Left ventricle myocardium superior (tissue), 1 donor: ENCODE results near the gene WNT11. TPM values are rescaled to one million over a fixed set of nuclear protein-coding genes. Genes with fewer than 3 reads are reported as not detected.

Experiments
- ATAC-seq: fragments of 200-7000 bp; cut with Tn5 transposase; one replicate; pipeline ENCODE4 v1.9.1; 2020; ENCODE audit warnings: mild to moderate bottlenecking, moderate library complexity
- DNase-seq: peaks from one replicate; pipeline ENCODE4 v3.0.0-alpha.2; 2020
- intact Hi-C: fragments of 100-400 bp; cut with micrococcal nuclease; formaldehyde crosslinking; loops from one replicate; pipeline ENCODE4 v1.11.0; 2022
- total RNA-seq: library from RNA; stranded (reverse); fragmentation: NEBNext Ultra II Directional; extraction: Animal tissue kit (Norgen Biotek cat#: 25700); gene quantifications from one replicate; pipeline ENCODE4 v1.2.1, GENCODE V29; 2021
- donor health status: DM: no; HTN: yes; CAD: no; lungs with severe emphysema.

Gene WNT11
- total RNA-seq, 1 donor from 2014 or later, result 15.2 TPM

DNA sequence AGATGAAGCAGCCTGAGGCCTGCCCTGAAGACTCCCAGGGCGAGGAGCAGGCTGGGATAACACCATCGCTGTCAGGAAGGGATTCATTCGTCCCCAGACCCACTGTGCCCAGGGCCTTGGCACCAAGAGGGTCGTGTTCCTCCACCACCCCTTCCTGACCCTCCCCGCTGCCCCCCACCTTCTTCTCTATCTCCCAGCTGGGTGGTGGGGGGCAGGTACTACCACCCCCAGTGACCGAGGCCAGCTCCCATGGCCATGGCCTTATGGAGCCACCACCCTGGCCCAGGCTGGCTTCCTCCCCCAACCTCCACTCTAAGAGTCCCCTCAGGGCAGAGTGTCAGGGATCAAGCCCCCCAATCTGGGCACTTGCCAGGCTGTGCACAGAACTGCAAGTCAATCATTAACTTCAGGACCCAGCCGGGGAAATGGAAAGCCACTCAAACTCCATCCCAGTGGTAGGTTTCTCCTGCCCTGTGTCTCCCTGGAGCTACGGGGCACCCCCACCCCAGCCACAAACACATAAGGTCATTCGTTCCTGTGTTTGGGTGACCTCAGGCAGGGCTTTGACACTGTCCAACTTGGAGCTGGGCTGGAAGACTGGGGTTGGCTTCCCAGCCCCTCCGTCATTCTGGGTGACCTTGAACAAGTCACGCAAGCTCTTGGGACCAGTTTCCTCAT is 33.3 kb upstream of the WNT11 start:
- DNase-seq, result peak; percentile 14
- intact Hi-C loops, result no loop called here
- ATAC-seq, result no peak

DNA sequence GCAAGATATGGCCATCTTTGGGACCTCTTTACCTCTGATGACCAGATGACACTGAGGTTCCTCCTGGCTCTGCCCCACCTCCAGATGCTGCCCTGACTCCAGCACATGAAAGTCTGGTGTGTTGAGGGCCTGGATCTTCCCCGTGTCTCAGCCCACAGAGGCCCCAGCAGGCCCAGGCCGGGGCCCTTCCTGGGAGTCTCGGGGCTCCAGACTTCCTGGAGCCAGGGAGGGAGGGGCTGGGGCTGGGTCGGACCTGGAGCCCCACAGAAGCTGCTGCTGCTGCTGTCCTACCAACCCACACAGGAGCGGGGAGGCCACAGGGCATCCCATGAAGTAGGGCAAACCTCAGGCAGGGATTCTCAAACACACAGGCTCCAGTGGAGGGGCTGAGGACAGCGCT is 32.2 kb upstream of the WNT11 start:
- no peak for DNase-seq
- intact Hi-C loops, result no loop called here
- ATAC-seq, result no peak

- ATAC-seq (no peak), DNase-seq (no peak)
- intact Hi-C loops, result no loop called here
These were observed 31.6 kb upstream of the WNT11 start for GRCh38 chr11:76237914-76238313.

- ATAC-seq (no peak), DNase-seq (no peak)
- intact Hi-C loops, result no loop called here
These were observed 30.8 kb upstream of the WNT11 start for GRCh38 chr11:76237000-76237649.

DNA sequence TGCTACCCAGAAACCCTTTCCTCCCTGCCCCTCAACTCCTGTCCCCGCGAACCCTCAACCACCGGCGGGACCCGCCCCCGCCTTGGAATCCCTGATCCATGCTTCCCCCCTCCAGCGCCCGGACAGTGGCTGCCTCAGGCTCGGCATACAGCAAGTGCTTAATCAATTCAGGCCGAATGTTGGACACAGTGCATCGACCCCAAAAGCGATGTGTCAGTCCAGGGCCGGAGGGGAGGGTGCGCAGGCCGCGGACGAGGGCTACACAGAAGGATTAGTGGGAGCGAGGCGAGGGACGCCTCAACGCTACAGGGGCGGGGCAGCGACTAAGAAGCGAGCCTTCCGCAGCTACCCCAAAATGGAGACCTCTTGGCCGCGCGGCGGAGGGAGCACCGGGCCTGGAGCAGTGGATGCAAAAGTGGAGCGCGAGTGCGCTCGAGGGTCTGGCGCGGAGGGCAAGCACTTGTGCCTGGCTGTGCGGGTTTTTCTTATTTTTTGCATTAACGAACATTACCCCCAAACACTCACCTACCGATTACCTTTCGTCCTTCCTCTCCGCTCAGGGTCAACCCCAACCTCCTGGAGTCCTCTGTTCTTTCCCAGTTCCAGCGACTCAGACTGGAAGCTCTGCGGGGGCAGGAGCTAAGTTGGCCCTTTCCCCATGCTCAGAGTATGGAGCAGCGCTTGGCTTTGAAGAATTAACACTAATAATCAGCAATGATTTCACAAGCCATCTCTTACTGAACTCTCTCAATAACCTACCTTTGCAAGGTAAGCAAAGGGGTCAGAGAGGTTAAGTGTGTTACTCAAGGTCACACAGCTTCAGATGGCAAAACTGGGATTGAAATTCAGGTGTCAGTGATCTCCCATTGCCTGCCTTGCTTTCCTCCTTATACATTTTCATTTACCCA is 30.0 kb upstream of the WNT11 start:
- peak; percentile 80 for DNase-seq
- peak; percentile 57 for ATAC-seq
- intact Hi-C loops, result no loop called here

- DNase-seq, result peak; percentile 89
- peak; percentile 88 for ATAC-seq
- intact Hi-C loops, result no loop called here
These were observed 29.2 kb upstream of the WNT11 start for GRCh38 chr11:76235233-76236091.

DNA sequence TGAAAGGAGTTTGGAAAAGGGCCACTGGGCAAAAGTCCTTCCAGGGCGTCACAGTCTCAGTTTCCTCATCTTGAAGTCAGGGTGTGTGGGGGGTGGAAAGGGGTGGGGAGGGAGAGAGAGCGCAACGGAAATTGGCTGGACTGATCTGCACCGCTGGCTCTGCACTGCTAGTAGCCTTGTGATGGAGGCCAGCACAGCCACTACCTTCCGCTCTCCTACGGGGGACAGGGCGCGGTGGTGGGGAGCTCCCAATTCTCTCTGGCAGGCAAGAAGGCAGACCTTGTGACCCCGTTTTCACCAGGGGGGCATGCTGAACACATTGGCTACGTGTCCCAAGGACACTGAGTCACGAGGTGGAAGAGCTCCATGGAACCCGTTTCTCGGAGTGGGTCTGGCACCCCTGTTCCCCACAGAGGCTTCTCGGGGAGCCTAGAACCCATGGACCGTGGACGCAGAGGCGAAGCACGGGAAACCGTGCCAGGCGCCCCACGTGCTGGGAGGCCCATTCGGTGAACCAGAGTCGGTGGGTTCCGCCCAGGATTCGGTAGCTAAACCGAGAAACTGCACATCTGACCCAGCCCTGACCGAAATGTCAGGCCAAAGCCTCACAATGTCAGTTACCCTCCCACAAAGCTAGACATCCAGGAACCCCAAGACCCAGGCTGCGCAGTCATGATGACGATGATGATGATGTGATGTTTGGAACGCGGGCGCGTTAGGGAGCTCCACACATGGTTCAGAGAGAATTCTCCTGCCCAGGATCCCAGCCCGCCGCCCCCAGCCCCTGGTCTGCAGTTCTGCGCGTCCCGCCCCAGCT is 28.3 kb upstream of the WNT11 start:
- intact Hi-C loops, result no loop called here
- ATAC-seq (peak; percentile 62), DNase-seq (peak; percentile 68)

DNA sequence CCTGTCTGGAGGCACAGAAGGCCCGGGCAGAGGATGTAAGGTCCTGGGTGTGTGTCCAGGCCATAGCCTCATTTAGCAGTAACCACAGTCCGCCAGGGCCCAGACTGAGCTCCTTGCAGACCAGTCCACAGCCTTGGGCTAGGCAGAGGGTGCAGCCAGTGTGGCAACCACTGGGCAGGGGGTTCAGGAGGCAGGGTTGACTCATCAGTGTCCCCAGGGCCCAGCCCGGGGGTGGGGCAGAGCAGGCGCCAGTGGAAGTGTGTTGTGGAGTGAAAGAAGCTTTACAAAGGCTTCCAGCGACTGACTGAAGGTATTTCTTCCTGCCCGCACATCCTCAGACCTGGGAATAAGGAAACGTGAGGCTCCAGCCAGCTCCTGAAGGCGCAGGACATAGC is 27.7 kb upstream of the WNT11 start:
- intact Hi-C loops, result no loop called here
- no peak for ATAC-seq
- DNase-seq, result peak; percentile 62

GRCh38 chr11:76233196-76233921 is 27.1 kb upstream of the WNT11 start:
- DNase-seq, result peak; percentile 14
- ATAC-seq, result no peak
- intact Hi-C loops, result no loop called here

DNA sequence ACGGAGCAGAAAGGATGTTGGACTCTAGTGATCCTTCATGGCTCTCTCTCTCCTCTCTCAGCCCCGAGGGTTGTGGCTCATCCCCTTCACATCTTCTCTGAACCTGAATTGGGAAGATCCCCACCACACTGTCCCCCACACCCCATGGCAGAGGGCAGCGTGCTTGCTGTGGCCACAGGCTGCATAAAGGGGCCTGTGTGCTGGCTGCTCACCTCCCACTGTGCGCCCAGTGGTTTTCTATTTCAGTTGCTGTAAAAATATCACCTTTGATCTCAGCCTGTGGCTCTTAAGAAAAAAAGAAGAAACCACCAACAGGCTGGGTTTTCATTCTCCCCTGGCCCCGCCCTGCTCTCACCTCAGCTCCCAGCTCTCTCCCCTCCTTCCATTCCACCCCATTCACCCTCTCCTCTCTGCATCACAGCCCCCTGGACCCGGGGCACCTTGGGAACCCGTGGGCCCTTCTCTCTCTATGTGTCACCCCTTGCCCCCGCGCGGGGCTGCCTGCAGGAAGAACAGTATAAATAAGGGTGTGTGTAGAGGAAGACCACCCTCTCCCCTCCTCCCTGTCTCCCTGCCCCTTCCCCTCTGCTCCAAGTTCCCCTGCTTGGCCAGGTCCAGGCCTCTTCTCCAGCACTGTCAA is 25.8 kb upstream of the WNT11 start:
- ATAC-seq, result no peak
- intact Hi-C loops, result no loop called here
- DNase-seq, result peak; percentile 15

DNA sequence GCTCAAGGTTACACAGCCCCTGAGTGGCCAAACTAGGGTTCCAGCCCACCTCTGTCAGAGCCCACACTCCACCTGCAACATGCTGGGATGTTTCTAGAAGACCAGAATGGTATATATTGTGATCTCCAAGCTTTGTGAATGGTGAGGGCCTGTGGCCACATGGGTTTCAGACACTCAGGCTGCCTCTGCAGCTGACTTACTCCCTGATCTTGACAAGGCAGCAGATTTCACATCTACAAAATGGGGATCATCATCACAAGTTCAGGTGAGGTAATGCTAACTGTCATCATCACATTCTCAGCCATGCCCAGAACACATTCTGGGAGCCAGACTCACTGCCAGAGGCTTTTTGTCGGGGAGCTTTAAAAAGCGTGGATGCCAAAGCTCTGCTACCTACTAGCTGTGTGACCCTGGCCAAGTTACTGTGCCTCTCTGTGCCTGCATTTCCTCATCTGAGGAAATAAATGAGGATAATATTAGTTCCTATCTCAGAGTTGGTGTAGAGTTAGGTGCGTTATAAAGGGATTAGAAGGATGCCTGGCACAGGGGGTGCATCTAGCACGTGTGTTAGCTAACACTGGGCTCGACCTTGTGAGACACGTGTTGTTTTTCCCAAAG is 24.9 kb upstream of the WNT11 start:
- DNase-seq (no peak), ATAC-seq (no peak)
- intact Hi-C loops, result no loop called here

DNA sequence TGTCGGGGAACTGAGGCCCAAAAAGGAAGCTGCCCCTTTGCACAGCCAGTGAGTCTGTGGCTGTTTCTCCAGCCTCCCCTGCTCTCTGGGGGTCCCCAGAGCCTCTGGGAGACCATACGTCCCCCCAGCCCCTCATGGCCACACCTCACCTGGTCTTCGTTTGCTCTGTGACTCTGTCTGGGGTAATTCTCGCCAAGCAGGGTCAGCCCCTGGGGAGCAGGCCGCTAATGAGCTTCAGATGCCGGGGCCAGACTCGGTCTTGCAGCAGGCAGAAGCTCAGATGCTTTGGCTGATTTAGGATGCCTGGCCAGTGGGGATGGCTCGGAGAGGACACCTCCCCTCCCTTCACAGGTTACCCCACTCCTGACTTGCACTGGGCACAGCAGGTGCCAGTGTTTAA is 24.1 kb upstream of the WNT11 start:
- DNase-seq, result peak; percentile 27
- intact Hi-C loops, result no loop called here
- ATAC-seq, result no peak

DNA sequence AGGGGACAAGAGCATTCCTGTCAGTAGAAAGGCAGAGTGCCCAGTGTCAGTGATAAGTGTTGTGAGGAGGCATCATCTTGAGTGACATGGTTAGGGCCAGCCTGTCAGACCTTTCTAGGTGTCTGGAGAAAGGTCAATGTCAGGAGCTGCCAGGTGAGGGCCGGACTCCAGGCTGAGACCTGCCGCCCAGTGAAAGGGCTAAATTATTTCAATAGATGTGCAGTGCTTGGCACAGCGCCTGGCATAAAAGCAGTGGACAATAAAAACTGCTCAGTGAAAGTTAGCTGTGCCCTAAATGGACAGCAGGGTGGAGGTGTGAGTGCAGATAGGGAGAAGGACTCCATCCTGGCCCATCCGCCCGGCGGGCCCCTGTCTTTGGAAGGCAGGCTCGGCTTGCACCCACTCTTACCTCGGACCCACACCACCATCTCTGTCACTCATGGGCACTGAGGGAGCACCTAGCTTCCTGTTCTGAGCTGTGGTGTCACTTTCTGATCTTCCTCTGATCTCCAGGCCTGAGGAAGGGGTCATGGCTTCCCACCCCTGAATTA is 23.5 kb upstream of the WNT11 start:
- DNase-seq (peak; percentile 29), ATAC-seq (no peak)
- intact Hi-C loops, result no loop called here

GRCh38 chr11:76228875-76229149 is 22.5 kb upstream of the WNT11 start:
- DNase-seq (peak; percentile 8), ATAC-seq (no peak)
- intact Hi-C loops, result no loop called here

- intact Hi-C loops, result no loop called here
- DNase-seq (peak; percentile 22), ATAC-seq (no peak)
These were observed 22.0 kb upstream of the WNT11 start for GRCh38 chr11:76228071-76228874.

- no peak for DNase-seq
- intact Hi-C loops, result no loop called here
These were observed 20.3 kb upstream of the WNT11 start for GRCh38 chr11:76226626-76227025.

More at GRCh38 chr11:76226626-76227025, 20.3 kb upstream of the WNT11 start:
- ATAC-seq, result no peak
